ENCODE results near the gene LPO.

The LPO gene

GRCh38 chr17:58281511-58282011 is 43.2 kb downstream of the LPO start:
- TF ChIP-seq CTCF (IDR thresholded peaks at IDR 0.05; ENCODE audit: control insufficient read depth, extremely low read depth, insufficient read depth), result no peak
- H3K4me3 ChIP-seq (ENCODE audit: low read depth, low read length), result no peak overlapping the region
- no peak for DNase-seq (ENCODE audit: low read depth)

- no peak for DNase-seq (ENCODE audit: low read depth)
- H3K4me3 ChIP-seq (ENCODE audit: low read depth, low read length), result no peak overlapping the region
- TF ChIP-seq CTCF (IDR thresholded peaks at IDR 0.05; ENCODE audit: control insufficient read depth, extremely low read depth, insufficient read depth), result no peak
Observed at GRCh38 chr17:58282442-58282841, 44.1 kb downstream of the LPO start.

- DNase-seq (ENCODE audit: low read depth), result no peak
- no peak overlapping the region for H3K4me3 ChIP-seq (ENCODE audit: low read depth, low read length)
- no peak for TF ChIP-seq CTCF (IDR thresholded peaks at IDR 0.05; ENCODE audit: control insufficient read depth, extremely low read depth, insufficient read depth)
Observed at GRCh38 chr17:58283674-58284612, 45.6 kb downstream of the LPO start.

- TF ChIP-seq CTCF (IDR thresholded peaks at IDR 0.05; ENCODE audit: control insufficient read depth, extremely low read depth, insufficient read depth), result no peak
- H3K4me3 ChIP-seq (ENCODE audit: low read depth, low read length), result no peak overlapping the region
- no peak for DNase-seq (ENCODE audit: low read depth)
Observed at GRCh38 chr17:58284613-58285421, 46.4 kb downstream of the LPO start.

GRCh38 chr17:58285422-58285810 is 47.0 kb downstream of the LPO start:
- no peak for DNase-seq (ENCODE audit: low read depth)
- TF ChIP-seq CTCF (IDR thresholded peaks at IDR 0.05; ENCODE audit: control insufficient read depth, extremely low read depth, insufficient read depth), result no peak
- H3K4me3 ChIP-seq (ENCODE audit: low read depth, low read length), result no peak overlapping the region

GRCh38 chr17:58289869-58290268 is 51.5 kb downstream of the LPO start:
- DNase-seq (ENCODE audit: low read depth), result peak; percentile 15

More at GRCh38 chr17:58289869-58290268, 51.5 kb downstream of the LPO start:
- TF ChIP-seq CTCF (IDR thresholded peaks at IDR 0.05; ENCODE audit: control insufficient read depth, extremely low read depth, insufficient read depth), result no peak
- no peak overlapping the region for H3K4me3 ChIP-seq (ENCODE audit: low read depth, low read length)
